Head of caudate nucleus (tissue), 42 donors: Measurements from ENCODE around the gene STAT3.

ENCODE experiments used
- DNase-seq, 42 donors: peaks; one replicate each; pipeline versions ENCODE4 v3.0.0 to v3.0.0-alpha.2; 2020 to 2021; ENCODE audit warnings: mixed read lengths in 7 of 42
- intact Hi-C: fragments of 100-400 bp; cut with DNase I; formaldehyde crosslinking; loops from one replicate; pipeline ENCODE4 v1.15.0; 2022

Gene STAT3

DNA sequence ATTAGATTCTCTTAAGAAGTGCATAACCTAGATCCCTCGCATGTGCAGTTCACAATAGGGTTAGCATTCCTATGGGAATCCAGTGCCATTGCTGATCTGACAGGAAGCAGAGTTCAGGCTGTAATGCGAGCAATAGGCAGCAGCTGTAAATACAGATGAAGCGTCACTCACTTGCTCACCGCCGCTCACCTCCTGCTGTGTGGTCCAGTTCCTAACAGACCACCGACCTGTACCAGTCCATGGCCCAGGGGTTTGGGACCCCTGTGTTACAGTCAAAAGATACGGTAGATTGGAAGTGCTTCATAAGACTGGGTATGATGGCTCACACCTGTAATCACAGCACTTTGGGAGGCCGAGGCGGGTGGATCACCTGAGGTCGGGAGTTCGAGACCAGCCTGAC is 97.1 kb downstream of the STAT3 start:
- intact Hi-C loops = no loop called here
- peak in 3 of 42 donors; percentile 5 to 25 (median 23) for DNase-seq

DNA sequence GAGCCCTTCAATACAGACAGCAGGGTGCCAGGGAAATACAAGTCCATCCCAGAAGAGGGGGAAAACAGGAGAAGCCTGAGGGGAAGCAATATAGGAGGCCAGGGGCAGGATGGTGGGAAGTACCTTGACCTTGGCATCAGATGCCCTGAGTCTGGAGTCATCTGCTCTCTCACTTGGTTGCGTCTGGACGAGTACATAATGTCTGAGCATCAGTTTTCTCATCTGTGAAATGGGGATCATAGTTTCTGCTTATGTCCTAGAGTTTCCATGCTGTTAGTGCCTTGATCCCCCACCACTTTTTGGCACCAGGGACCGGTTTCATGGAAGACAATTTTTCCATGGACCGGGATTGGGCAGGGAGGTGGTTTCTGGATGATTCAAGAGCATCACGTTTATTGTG is 97.7 kb downstream of the STAT3 start:
- intact Hi-C loops = no loop called here
- DNase-seq = peak in 3 of 42 donors; percentile 1 to 23 (median 12)

DNA sequence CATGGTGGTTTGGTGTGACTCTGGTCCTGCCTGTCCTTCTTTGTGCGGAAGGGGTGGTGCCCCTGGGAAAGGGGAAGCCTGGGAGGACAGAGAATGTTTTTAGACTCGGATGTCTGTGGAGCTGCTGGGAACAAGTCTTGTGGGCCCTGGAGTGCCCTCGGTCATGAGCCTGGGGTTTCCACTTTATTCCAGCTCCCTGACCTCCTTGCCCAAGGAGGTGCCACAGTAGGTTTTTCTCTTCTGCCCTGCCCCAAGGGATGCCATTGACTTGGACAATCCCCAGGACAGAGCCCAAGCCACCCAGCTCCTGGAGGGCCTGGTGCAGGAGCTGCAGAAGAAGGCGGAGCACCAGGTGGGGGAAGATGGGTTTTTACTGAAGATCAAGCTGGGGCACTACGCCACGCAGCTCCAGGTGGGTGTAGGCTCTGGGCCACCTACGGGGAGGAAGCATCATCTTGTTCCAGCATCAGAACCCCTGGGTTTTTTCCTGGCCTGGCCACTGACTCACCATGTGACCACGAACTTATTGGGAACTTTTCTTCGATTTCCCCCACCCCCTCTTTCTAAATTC is 98.5 kb downstream of the STAT3 start:
- intact Hi-C loops = no loop called here
- DNase-seq = peak in 5 of 42 donors; percentile 5 to 46 (median 29)

DNA sequence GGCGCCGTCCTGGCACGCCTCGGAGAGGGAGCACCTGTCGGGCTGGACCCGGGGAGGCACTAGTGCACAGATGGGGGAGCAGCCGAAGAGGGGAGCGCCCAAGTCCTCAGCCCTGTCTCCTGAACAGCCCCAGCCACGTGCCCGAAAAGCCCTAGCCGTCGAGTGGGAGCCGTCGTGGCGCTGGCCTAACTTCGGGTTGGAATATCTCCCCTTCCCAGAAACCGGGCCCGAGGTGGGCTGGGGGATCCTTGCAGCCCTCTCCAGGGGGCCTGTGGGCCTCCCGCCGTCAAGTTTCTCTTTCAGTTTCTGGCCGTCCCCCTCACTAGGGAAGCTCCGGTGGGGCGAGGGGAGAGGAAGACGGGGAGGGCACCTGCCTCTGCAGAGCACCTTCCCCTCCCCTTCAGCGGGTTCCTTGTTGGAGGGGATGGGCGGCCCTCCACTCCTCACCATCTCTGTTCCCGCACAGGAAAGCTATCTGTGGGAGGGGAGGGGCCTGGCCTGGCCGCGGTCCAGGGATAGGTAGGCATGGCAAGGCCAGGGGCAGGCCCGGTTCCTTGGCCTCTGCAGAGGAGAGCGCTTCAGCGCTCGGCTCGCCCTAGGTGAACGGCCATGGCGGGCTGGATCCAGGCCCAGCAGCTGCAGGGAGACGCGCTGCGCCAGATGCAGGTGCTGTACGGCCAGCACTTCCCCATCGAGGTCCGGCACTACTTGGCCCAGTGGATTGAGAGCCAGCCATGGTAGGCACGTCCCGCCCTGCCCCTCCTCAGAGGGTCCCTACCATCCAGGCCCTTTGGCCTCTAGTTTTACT is 99.2 kb downstream of the STAT3 start:
- intact Hi-C loops = no loop called here
- DNase-seq = peak in 8 of 42 donors; percentile 12 to 45 (median 35)

DNA sequence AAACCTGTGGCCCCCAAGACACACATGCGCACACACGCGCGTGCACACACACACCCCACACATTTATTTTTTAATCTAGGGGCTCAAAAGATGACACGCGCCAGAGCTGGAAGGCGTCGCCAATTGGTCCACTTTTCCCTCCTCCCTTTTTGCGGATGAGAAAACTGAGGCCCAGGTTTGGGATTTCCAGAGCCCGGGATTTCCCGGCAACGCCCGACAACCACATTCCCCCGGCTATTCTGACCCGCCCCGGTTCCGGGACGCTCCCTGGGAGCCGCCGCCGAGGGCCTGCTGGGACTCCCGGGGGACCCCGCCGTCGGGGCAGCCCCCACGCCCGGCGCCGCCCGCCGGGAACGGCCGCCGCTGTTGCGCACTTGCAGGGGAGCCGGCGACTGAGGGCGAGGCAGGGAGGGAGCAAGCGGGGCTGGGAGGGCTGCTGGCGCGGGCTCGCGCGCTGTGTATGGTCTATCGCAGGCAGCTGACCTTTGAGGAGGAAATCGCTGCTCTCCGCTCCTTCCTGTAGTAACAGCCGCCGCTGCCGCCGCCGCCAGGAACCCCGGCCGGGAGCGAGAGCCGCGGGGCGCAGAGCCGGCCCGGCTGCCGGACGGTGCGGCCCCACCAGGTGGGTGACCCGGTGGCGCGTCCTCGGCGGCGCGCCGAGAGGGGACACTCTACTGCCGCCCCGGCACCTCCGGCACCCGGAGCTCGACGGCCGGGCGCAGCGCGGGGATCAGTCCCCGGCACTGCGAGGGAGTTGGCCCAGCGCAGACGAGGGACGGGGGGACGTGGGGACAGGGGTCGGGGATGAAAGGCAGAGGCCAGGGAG is 100.1 kb downstream of the STAT3 start, which contains the start of gene STAT5A:
Gene STAT5A, plus strand, starts transcription at position 522 of the 826 bp plus-strand sequence. CDS start 914 bp downstream, outside the sequence.
- peak; percentile 52 to 89 (median 77) for DNase-seq
- intact Hi-C loops = no loop called here

DNA sequence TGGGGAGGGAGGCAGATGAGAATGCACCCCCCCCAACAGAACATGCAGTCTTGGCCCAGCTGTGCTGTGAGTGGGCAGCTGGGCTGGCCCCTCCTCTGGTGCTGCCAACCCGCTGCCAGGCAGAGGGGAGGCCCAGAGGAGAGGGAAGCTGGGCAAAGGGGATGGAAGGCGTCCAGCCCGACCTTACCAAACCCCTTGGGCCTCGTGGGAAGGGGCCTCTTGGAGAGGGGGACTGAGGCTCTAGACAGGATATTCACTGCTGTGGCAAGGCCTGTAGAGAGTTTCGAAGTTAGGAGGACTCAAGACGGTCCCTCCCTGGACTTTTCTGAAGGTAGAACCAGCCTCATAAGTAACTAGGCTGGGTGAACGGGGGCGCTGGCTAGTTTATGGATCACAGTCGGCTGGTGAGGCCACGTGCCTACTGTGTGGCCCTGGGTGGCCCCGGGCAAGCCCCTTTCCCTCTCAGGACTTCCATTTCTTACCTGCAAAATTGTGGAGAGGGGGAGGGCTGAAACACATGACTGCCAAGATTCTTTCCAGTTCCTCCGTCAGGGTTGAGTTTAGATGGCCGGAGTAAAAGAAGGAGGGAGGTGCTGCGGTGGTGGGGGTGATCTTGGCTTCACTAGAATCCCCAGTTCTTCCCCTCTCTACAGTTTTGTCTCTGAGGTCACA is 100.8 kb downstream of the STAT3 start:
- DNase-seq = peak in 40 of 42 donors; percentile 33 to 87 (median 61)
- intact Hi-C loops = no loop called here

DNA sequence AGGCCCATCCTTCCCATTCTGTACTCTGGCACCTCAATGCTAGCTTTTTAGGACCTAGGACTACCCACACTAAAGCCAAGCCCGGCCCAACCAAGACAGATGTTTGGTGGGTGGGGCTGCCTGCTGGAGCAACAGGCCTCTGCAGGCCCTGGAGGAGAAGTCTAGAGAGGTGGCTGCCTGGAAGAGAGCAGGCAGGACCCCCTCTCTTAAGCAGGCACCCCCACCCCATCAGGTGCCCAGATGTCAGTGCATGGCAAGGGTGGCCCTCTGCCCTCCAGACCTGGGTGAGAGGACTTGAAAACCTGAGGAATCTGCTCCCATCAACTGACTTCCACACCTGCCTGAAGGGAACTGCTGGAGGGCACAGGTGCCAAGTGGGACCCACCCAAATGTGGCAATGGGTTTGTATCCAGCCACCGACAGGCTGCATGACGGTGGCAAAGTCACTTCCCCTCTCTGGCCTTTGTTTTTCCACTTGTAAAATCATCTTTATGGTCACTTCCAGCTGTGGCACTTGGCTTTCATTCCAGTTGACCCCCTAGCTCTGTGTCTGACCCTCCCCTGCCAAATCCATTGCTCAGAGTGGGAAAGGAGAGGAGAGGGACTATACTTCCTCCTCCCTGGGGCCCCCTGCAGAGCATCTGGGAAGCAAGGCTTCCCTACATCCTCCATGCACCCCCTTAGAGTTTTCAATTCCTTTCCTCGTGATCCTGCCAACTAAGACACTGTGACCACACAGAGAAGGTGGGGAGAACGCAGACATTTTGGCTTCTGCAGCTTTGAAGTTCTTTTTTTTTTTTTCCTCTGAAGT is 101.6 kb downstream of the STAT3 start:
- peak in 6 of 42 donors; percentile 10 to 35 (median 20) for DNase-seq
- intact Hi-C loops = no loop called here

DNA sequence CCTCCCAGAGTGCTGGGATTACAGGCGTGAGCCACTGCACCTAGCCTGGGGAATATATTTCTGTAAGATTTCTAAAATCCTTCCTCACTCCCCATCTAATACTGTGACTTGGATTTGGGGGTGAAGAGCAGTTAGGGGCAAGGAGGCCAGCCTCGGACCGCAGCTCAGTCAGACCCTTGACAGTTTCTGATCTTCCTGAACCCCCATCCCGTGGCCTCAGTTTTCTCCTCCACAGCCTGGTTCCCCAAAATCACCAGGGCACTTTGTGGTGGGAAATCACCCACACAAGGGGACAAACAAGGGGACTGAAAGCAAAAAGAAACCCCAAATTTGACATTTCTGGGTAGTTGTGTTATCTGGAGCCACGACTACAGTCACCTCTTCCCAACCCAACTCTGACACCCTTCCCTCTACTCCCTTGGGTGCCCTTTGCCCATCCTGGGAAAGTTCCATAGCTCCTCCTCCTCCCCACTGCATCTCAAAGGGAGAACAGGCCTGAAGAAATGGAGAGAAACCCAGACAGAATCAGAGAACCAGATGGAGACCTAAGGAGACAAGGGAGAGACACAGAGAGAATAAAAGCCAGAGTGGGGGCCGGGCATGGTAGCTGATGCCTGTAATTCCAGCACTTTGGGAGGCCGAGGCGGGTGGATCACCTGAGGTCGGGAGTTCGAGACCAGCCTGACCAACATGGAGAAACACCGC is 102.7 kb downstream of the STAT3 start:
- DNase-seq = peak in 3 of 42 donors; percentile 14 to 26 (median 25)
- intact Hi-C loops = no loop called here

DNA sequence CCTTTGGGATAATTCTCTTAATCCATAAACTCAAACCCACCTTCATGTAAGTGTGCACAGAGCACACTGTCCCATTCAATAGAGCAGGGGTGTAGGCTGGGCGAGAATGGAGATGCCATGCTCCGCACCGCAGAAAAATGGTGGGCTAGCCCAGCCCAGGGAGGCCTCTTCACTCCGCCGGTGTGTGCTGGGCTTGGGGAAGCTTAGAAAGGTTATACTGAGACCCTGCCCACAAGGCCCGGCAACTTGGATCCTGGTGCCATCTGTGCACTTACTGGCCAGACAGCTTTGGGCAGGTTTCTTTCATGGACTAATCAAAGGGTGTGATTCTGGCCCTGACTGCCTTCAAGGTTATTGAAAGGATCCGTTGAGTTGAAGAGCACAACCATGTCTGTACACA is 103.7 kb downstream of the STAT3 start:
- intact Hi-C loops = no loop called here
- peak in 4 of 42 donors; percentile 17 to 34 (median 31) for DNase-seq

DNA sequence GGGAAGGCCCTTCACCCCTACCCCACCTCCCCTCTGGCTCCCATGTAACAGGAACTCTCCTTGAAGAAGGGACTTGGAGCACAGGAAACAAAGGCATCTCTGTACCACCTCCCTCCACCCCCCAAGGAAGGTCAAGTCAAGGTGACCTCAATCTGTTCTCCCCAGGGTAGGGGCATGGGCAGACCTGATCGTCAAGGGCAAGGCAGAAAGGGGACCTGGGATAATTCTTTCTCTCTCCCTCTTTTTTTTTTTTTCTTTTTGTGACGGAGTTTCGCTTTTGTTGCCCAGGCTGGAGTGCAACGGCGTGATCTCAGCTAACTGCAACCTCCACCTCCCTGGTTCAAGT is 104.2 kb downstream of the STAT3 start:
- peak in 3 of 42 donors; percentile 7 to 15 (median 9) for DNase-seq
- intact Hi-C loops = no loop called here

DNA sequence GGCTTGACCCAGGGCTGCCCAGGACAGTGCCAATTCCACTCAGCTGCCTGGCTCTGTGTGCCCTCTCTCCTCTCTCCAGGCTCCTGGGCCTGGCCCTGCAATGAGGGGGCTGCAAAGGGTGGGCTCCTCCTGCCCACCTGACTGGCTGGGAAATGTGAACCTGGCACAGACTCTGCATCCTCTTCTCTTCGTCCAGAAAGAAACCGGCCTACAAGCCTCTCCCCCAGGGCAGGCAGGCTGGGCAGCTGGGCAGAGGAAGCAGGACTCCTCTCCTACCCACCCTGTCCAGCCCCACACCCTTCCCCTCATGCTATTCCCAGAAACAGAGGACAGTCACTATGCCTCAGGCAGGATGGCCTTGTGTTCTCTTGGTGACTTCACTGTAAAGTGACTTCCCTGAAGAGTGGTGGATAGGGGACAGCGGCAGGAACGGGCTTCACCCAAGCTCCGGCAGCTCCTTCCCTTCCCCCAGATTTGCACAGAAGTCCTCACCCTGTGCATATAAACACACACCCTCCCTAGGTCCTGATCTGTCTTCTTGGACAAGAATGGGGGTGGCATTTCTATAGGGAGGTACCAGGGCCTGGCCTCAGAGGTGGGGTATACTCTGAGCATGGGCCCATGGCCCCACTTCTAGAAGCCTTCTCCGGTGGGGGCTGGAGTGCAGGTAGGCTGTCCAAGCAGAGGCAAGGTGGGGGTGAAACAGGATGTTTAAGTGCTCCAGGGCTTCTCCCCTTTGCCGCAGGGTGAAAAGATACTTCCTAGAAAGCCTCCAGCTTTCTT is 104.8 kb downstream of the STAT3 start:
- intact Hi-C loops = no loop called here
- peak in 3 of 42 donors; percentile 18 to 32 (median 23) for DNase-seq

DNA sequence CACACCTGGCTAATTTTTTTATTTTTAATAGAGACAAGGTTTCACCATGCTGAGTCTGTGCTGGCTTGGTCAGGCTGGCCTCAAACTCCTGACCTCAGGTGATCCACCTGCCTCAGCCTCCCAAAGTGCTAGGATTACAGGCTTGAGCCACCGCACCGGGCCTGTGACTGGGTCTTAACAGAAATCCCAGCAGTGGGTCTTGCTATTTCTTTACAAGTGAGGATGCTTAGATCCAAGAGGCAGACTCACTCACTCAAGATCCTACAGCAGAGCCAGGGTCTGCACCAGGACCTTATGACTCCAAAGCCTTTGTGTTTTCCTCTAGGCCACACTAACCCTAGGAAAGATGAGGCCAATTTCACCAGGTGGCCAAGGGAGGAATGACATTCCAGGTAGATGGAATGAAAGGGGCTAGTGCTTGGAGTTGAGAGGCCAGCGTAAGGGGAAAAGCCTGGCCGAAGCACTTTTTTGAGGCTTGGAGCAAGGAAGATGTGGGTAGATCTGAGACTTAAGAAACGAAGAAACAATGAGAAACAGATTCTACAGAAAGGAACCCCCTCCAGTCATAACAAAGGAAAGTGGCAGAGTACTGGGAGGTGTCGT is 105.7 kb downstream of the STAT3 start:
- intact Hi-C loops = no loop called here
- peak in 4 of 42 donors; percentile 2 to 30 (median 20) for DNase-seq

DNA sequence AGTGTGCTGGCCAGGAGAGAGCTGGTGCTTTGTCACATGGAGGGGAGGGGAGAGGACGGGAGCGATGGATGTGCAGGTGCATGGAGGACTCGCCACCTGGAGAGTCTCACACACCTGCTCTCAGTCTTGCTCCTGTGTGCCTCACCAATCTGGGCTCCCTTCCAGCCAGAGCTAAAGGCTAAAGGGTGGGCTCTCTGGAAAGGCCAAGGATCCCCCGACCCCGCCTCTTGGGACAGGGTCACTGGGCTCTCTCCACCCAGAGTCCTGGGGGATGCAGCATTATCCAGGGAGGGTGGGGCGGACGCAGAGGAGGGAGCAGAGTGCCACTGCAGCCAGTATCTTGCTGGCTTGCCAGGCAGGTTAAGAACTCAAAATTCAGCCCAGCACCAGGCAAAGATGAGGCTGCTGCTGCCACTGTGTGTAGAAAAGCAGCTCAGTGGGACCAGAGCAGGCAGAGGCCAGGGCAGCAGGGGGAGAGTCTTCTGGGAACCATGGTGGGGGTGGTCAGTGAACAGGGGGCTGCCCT is 106.6 kb downstream of the STAT3 start:
- intact Hi-C loops = no loop called here
- peak in 6 of 42 donors; percentile 8 to 35 (median 22) for DNase-seq

DNA sequence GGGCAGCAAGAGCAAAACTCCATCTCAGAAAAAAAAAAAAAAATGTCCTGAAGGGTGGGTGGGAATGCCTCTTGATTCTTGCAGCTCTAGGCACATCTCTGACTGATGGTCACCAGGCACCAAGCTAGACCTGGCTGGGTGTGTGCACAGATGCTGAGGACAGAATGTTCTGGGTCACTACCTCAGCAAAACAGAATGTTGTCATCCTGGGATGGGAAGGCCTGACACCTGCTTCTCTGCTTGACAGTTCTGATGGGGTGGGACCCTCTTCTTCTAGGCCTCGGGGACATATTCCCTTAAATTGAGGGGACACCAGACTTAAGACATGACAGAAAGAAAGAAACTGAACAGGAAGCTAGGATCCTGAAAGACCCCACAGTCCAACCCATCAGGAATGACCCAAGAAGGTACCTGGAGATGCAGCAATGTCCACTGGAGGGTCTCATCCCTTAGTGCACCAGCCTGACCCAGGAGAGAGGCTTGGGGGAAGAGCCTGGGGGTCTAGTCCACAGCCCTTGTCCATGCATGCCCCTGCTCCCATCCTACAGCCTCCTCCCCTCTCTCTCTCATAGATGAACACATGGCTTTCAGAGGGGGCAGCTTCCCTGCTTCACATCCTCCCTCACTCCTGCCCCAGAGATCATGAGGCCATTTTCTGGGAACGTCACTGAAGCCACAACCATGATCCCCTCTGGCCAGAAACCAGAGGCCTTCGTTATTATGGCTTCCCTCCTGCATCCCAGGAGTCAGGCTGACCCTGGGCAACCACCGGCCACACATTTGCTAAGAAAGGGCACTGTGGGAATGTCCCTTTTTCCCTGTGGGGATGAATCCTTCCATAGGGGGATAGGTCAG is 108.2 kb downstream of the STAT3 start:
- intact Hi-C loops = no loop called here
- DNase-seq = peak in 2 of 42 donors; percentile 19 to 32

DNA sequence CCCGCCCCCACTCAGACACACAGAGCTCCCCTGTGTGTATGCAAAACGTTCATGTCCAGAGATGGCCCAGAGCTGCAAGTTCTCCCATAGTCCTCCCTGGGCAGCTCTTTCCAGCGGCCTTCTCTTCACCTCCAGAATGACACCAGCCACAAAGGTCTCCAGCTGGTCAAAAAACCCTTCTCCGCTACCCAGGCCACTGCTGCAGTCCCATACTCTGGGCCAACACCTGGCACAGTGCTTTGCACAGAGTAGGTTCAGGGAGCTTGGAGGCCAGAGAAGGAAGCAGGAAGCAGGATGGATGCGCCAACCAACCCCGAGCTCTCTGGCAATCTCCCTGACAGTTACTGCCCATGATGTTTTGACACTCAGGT is 110.9 kb downstream of the STAT3 start:
- intact Hi-C loops = no loop called here
- no peak for DNase-seq
